ENCODE data around the gene DAPK1.
"Not testable (repeated sequence)": the region's sequence is repeated elsewhere in the genome, so short reads cannot be mapped to it uniquely, and the experiment has no call there.

The DAPK1 gene

GRCh38 chr9:87498811-87499360 is 1.2 kb downstream of the DAPK1 start:
- no peak for DNase-seq

- no peak for DNase-seq
Observed at GRCh38 chr9:87499424-87500017, 1.9 kb downstream of the DAPK1 start.

- no peak for DNase-seq
Observed at GRCh38 chr9:87500491-87501270, 3.0 kb downstream of the DAPK1 start.

DNA sequence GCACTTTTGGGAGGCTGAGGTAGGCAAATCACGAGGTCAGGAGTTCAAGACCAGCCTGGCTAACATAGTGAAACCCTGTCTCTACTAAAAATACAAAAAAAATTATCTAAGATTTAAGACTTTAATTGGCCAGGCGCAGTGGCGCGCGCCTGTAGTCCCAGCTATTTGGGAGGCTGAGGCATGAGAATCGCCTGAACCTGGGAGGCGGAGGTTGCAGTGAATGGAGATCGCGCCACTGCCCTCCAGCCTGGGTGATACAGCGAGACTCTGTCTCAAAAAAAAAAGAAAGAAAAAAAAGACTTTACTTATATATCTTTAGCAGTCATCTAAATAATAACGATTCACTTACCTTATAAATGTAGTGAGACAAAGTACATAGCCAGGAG is 3.6 kb downstream of the DAPK1 start:
- DNase-seq, result not testable (repeated sequence)

DNA sequence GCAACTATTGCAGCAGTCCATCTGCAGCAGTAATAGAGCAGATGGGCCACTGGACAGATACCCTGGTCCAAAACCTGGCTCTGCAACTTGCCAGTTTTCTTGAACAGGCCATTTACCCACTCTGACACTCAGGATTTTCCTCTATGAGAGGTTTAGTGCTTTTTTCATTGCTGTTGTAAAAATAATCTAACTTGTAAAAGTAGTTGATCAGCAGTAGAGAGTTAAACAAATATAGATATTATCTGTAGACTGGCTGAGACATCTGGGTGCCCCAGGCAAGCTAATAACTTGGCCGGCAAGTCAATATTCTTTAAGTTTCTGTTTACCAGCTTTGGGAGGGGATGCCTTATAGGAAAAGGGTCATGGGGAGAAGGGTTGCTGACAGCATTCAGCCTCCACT is 4.1 kb downstream of the DAPK1 start:
- DNase-seq, result no peak

DNA sequence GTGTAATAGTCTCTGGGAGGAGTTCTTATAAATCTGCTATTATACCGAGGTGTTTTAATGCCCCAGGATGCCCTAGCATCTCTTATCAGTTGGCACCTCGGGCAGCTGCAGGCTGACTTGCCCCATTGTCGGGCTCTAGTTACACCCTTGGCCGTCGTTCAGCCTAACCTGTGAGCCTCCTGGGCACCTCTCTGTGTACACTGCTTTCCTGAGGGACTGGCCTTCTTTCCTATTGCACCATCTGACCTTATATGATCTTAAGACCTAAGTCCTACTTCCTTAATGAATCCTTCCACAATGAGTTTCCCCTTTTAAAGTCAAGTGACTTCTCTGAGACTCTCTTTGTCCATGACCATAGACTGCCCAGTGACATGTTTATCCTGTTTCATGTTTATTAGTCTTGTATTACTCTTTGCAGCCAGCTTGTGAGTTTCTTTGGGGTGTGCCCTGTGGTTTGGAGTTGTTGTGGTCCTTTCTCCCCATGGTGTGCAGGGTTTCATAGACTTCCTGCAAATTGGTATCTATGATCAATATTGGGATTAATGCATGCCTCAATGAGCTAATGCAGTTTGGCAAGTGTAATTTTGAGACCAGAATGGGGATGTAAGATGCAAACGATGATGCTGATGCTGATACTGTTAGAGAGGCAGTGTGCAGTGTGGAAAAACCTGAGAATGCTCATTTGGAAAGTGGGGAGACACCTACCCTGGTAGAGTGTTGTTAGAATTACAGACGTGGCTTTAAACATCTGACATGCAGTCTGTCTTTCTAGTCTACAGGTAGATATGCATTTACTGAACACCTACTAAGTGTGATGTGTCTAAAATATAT is 4.9 kb downstream of the DAPK1 start:
- no peak for DNase-seq

DNA sequence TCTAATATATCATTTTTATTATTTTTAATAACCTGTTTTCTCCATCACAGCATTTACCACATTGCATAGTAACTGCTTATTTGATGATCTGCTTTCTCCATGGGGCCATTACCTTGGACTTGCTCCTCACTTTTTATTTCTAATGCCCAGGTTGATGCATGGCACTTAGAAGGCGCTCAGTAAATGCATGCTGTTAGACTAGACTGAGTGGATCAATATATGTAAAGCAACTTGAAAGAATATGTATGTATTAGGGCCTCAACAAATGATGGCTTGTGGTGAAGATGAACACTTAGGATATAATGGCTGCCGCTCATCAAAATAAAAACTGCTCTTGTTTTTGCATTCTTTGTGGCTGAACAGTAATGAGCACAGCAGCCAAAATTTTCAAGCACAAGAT is 5.8 kb downstream of the DAPK1 start:
- DNase-seq, result no peak

DNA sequence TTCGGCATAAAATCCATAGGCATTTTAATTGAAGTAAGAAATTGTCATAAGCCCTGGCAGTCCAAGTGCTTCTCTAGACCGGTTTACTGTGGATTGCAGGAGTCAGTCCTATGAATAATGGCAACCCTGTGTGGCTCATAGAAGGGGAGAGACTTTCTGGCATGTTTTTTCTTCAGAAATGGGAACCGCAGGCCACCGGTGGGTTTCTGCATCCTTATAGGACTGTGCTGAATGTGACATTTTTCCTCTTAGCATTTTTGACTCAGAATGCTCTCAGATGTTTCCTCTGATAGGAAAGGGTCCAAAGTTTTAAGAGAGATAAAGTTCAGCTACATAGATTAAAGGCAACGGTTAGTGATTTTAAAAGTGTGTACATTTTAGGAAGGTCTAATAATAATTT is 6.3 kb downstream of the DAPK1 start:
- no peak for DNase-seq

- DNase-seq, result no peak
Observed at GRCh38 chr9:87504938-87505337, 7.3 kb downstream of the DAPK1 start.

DNA sequence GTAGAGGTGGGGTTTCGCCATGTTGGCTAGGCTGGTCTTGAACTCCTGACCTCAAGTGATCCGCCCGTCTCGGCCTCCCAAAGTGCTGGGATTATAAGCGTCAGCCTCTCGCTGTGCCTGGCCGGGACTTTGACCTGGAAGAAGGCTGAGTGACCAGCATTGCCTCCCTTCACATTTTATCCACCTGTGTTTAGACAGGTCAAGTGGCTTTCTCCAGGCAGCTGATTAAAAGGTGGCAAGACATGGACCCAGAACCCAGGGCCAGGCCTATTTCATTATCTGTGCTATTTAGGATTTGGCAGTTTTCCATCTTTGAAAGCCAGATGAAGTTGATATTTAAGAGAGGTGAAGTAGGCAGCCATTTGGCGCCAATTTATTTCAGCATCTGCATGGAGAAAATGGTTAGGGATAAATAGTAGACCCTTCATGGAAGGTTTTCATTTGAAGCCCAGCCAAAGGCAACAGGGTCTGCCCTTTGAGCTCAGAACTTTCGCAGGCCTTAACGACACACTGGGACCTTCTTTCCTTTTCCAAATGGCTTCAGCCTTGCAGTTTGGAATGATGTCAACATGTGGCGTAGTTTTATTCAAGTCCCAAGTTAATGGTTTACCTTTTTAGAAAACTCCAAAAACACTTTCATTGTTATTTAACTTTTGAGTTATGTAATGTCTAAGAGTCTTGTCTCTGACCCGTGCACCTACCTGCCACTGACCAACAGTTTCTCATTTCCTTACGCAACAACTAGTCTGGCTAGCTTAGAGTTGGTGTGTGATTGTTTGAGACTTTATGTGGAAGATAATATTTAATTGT is 8.4 kb downstream of the DAPK1 start:
- DNase-seq, result no peak

- DNase-seq, result no peak
Observed at GRCh38 chr9:87507576-87507975, 9.9 kb downstream of the DAPK1 start.

DNA sequence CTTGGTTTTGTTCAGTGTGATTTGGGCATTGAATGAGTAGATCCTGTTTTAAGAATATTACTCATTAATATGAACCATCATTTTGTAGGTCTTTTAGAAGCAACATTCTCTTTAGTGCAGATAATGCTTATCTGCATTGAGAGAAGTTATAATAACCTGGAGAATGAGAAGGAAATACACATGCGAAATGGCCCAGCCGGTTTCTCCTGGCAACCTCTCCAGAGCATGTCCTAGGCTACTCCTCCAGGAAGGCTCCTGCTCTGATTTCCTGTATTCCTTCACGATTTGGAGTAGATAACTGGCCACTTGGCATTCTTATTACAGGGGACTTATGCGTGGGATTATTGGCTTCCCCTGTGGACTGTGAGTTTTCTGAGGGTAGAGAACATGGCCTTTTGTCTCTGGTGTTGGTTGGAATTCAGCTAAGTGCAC is 12.6 kb downstream of the DAPK1 start:
- no peak for DNase-seq

DNA sequence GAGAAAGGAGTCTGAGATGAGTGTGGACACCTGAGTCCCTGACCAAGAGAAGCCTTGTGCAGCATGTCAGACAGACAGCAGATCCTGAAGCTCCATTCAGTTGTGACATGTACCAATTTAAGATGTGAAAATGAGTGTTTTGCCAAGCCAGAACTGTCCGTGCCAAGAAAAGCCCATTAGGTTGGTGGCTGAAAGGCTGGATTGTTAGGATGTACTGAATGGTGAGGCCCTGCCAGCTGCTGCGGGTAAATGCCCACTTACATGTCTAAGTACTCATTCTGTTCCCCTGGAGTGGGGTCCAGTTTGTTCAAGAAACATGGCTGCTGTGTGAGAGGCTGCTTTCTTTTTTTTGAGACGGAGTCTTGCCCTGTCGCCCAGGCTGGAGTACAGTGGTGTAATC is 14.6 kb downstream of the DAPK1 start:
- DNase-seq, result no peak

DNA sequence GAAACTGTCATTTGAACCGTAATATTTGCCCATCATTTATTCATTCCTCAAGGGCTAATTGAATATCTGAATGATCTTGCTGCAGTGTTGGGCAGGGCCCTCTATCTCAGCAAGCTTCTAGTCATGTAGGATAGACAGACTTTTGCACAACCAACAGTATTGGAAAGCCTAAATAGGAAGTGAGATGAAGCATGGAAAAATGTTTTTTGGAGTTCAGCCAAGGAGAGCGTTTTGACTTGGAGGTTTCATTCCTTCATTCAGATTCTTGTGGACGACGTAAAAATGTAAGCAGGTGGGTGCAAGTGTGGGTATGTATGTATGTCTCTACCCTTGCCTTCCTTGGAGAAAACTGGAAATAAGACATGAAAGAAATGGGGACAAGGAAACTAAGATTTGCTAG is 15.5 kb downstream of the DAPK1 start:
- DNase-seq, result no peak

GRCh38 chr9:87513880-87514535 is 16.3 kb downstream of the DAPK1 start:
- no peak for DNase-seq

DNA sequence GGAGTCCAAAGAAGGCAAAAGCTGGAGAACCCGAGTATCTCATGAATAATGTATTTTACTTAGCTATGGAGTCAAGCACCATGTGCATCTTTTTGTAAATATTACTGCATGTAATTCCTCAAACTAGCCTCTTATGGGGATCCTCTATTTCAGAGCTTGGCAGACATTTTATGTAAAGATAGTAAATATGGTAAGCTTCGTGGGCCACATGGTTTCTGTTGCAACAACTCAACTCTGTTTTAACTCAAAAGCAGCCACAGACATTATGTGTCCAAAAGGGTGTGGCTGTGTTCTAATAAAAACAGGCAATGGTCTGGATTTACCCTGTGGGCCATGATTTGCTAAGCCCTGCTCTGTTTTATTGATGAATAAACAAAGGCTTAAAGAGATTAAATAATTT is 17.3 kb downstream of the DAPK1 start:
- DNase-seq, result no peak

DNA sequence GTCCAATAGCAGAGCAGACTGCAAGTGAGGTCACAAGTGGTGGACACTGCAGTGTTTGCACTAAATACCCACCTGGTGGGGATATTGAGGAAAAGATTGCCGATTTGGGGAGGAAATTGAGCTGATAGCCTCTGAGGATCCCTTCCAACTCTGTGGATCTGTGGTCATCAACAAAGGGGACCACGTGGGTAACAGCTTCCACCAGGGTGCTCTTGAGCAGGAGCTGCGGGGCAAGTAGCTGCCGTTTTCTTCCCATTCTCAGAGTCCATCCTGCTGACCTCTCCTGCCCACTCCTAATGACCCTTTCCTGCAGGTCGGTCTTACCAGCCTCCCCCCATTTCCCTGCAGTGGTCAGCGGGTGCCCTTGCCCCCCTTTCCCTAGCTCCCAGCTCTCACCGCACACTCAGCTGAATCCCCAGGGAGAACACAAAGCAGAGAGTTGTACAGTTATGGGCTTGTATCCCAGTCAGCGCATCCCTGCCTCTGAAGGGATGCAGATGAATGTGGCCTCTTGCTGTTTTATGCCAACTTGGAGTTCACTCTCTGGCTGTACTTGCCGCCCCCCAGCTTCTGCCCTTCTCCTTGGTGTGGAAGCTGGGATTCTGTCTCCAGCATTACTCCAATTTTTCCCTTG is 18.0 kb downstream of the DAPK1 start:
- no peak for DNase-seq

DNA sequence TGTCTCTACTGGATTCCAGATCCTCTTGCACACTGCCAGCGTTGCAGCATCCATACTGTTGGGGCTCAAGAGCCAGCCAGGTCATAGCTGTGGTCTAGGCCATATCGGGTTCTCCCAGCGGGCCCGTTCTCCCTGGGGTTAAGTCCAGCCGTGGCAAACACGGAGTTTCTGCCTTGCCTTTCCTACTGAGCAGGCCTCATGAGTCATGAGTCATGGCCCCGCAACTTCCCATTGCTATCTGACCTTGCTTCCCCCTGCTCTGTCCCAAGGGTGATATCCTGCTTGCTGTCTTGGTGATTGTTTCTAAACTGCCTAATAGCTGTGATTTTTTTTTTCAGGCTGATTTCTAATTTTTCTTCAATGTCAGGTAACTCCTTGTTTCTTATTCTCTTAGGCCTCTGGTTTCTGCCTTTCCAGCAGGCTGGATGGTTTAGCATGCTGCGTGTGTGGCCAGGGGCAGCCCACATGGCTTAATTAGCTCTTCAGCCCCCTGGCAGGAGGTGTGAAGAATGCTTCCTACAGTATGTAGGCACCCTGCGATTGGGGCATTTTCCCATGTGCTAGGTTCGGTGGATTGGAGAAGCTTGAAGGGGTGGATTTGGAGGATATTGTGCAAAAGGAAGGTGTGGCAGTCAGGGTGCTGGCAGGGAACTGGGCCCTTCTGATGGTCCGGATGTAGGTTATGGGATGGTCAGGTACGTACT is 18.7 kb downstream of the DAPK1 start:
- DNase-seq, result no peak

GRCh38 chr9:87516926-87517290 is 19.2 kb downstream of the DAPK1 start:
- DNase-seq, result no peak

DNA sequence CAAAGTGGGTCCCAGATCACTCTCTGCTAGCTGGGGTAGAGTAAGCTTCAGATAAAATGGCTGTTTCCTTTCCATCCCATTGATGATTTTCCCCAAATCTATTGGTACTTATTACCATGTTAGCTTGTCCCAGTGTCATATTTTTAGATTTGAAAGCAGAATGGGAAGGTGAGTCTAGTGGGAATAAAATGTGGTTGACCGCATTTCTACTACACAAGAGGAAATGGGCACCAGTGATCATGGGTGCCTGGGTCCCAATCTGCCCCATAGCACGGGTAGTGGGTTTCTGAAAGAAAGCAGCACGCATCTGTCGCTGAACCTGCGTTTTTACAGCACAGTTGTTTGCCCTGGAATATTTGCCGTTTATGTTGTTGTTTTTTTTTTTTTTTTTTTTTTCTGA is 20.1 kb downstream of the DAPK1 start:
- DNase-seq, result no peak

DNA sequence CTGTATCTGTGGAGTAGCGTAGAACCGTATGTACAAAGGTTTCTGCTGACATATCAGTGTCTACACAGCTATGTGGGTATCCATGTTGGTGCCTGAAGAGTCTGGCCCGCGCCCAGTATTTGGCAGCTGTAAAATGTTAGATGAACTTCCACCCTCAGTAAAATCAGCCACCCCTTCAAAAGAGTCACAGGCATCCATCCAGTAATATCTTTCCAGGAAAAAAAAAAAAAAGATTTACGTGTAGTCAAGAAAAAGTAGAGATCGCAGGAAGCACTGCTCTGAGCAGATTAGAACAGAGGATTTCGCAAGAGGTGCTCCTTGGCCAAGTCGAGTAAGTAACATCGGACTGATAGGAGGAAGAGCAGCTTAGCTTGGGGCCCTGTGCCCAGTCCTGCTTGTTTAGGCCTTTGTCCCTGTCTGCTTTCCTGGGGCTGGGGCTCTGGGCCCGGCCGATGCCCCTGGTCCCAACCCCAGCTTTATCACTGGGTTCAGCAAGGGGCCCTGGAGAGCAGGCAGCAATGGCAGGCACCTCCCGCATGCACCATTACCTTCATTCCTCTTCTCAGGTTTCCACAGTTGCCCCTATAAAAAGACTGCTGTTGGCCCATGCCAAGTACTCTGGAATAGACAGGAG is 21.2 kb downstream of the DAPK1 start:
- no peak for DNase-seq
